Measurements from ENCODE around the gene PALLD. TPM values are rescaled to one million over a fixed set of nuclear protein-coding genes. Genes with fewer than 3 reads are reported as not detected.

PALLD gene
- total RNA-seq, 1 experiment from 2014 or later, result 26.7 TPM

GRCh38 chr4:168930413-168931196 lies 433.8 kb downstream of the PALLD start:
- CTCF ChIA-PET, result no interaction called here
- Histone ChIP-seq H3K9ac (ENCODE audit: low read length) (no peak overlapping the region), H2AFZ (ENCODE audit: low read length) (no peak overlapping the region), H4K20me1 (ENCODE audit: low read length) (no peaks in the 10 kb centered on the region), H3K9me3 (ENCODE audit: low read length) (peaks cover 10% of the 10 kb centered on the region; the same call in 1 of the 2 replicates), H3K36me3 (ENCODE audit: low read depth, low read length) (peaks cover 46% of the 10 kb centered on the region), H3K4me1 (ENCODE audit: insufficient read depth, low read length) (no peaks in the 10 kb centered on the region), H3K79me2 (ENCODE audit: low read length) (no peaks in the 10 kb centered on the region), H3F3A (ENCODE audit: low read length, unreplicated experiment) (no peaks in the 10 kb centered on the region), H3K27me3 (ENCODE audit: low read length) (no peaks in the 10 kb centered on the region), H3K27ac (ENCODE audit: low read length) (no peak overlapping the region), H3K4me2 (ENCODE audit: low read length) (no peak overlapping the region), H3K4me3 (ENCODE audit: low read length) (no peak overlapping the region), H3K9me2 (replicated peaks; ENCODE audit: low read length) (no peaks in the 10 kb centered on the region)
- no TSS peak for BruUV-seq (replicated peaks)
- POLR2A ChIA-PET (ENCODE audit: unreplicated experiment), result no interaction called here
- DNase-seq, result no peak
- ATAC-seq, result no peak
- intact Hi-C loops (cut with micrococcal nuclease), result no loop called here
- TF ChIP-seq CTCF (conservative IDR thresholded peaks at IDR 0.05; ENCODE audit: low read depth, low read length), result no peak
- TF ChIP-seq EZH2 (IDR thresholded peaks at IDR 0.05; ENCODE audit: low read length, unreplicated experiment), result no peak
- no peak for TF ChIP-seq EZH2phosphoT487 (IDR thresholded peaks at IDR 0.05; ENCODE audit: borderline replicate concordance, low read length)

GRCh38 chr4:168931215-168931650 lies 434.4 kb downstream of the PALLD start:
- H2AFZ ChIP-seq (ENCODE audit: low read length), result no peak overlapping the region
- H3K4me2 ChIP-seq (ENCODE audit: low read length), result no peak overlapping the region
- H4K20me1 ChIP-seq (ENCODE audit: low read length), result no peaks in the 10 kb centered on the region
- intact Hi-C loops (cut with micrococcal nuclease), result no loop called here
- no peaks in the 10 kb centered on the region for H3K27me3 ChIP-seq (ENCODE audit: low read length)
- H3K36me3 ChIP-seq (ENCODE audit: low read depth, low read length), result peaks cover 41% of the 10 kb centered on the region
- no peaks in the 10 kb centered on the region for H3K79me2 ChIP-seq (ENCODE audit: low read length)
- no peak overlapping the region for H3K27ac ChIP-seq (ENCODE audit: low read length)
- no TSS peak for BruUV-seq (replicated peaks)
- POLR2A ChIA-PET (ENCODE audit: unreplicated experiment), result no interaction called here
- H3K9me2 ChIP-seq (replicated peaks; ENCODE audit: low read length), result no peaks in the 10 kb centered on the region
- peaks cover 10% of the 10 kb centered on the region; the same call in 1 of the 2 replicates for H3K9me3 ChIP-seq (ENCODE audit: low read length)
- no peaks in the 10 kb centered on the region for H3F3A ChIP-seq (ENCODE audit: low read length, unreplicated experiment)
- no peak overlapping the region for H3K4me3 ChIP-seq (ENCODE audit: low read length)
- no peak overlapping the region for H3K9ac ChIP-seq (ENCODE audit: low read length)
- CTCF ChIA-PET, result no interaction called here
- DNase-seq (no peak), ATAC-seq (no peak)
- no peak for TF ChIP-seq EZH2 (IDR thresholded peaks at IDR 0.05; ENCODE audit: low read length, unreplicated experiment)
- no peaks in the 10 kb centered on the region for H3K4me1 ChIP-seq (ENCODE audit: insufficient read depth, low read length)

GRCh38 chr4:168932138-168932537 lies 435.3 kb downstream of the PALLD start:
- Histone ChIP-seq H3K4me3 (ENCODE audit: low read length) (no peak overlapping the region), H4K20me1 (ENCODE audit: low read length) (no peaks in the 10 kb centered on the region), H3K36me3 (ENCODE audit: low read depth, low read length) (peaks cover 35% of the 10 kb centered on the region), H3K79me2 (ENCODE audit: low read length) (no peaks in the 10 kb centered on the region), H3K9ac (ENCODE audit: low read length) (no peak overlapping the region), H3K4me2 (ENCODE audit: low read length) (no peak overlapping the region), H3F3A (ENCODE audit: low read length, unreplicated experiment) (no peaks in the 10 kb centered on the region), H3K4me1 (ENCODE audit: insufficient read depth, low read length) (no peaks in the 10 kb centered on the region), H2AFZ (ENCODE audit: low read length) (no peak overlapping the region), H3K9me3 (ENCODE audit: low read length) (peaks cover 10% of the 10 kb centered on the region; the same call in 1 of the 2 replicates), H3K9me2 (replicated peaks; ENCODE audit: low read length) (no peaks in the 10 kb centered on the region), H3K27ac (ENCODE audit: low read length) (no peak overlapping the region), H3K27me3 (ENCODE audit: low read length) (no peaks in the 10 kb centered on the region)
- intact Hi-C loops (cut with micrococcal nuclease), result no loop called here
- BruUV-seq (replicated peaks), result no TSS peak
- TF ChIP-seq CTCF (conservative IDR thresholded peaks at IDR 0.05; ENCODE audit: low read depth, low read length) (no peak), EZH2phosphoT487 (IDR thresholded peaks at IDR 0.05; ENCODE audit: borderline replicate concordance, low read length) (no peak), EZH2 (IDR thresholded peaks at IDR 0.05; ENCODE audit: low read length, unreplicated experiment) (no peak)
- ATAC-seq (no peak), DNase-seq (no peak)
- ChIA-PET POLR2A (ENCODE audit: unreplicated experiment) (no interaction called here), CTCF (no interaction called here)
